SK-N-SH treated with all-trans-retinoic acid at 6 μM for 48 hours (cell line): Measurements from ENCODE around the gene DYRK2.

Source experiments
- ATAC-seq: fragments of 200-7000 bp; cut with Tn5 transposase; 3 replicates; pipeline ENCODE4 v1.9.1; 2020; ENCODE audit warnings: mild to moderate bottlenecking, moderate library complexity
- BACH2 ChIP-seq: fragments of 250-450 bp; sonication (Bioruptor Pico); IDR thresholded peaks from 2 replicates; pipeline ENCODE4 v1.9.0; 2021; ENCODE audit warnings: mild to moderate bottlenecking, borderline replicate concordance
- GLIS3 ChIP-seq: fragments of 250-450 bp; sonication (Bioruptor Pico); IDR thresholded peaks from 2 replicates; pipeline ENCODE4 v1.5.0; 2020; ENCODE audit warnings: mild to moderate bottlenecking, moderate library complexity
- OSR1 ChIP-seq: fragments of 250-450 bp; sonication (Bioruptor Pico); IDR thresholded peaks from 2 replicates; pipeline ENCODE4 v1.8.0; 2022; ENCODE audit warnings: moderate library complexity, mild to moderate bottlenecking, inconsistent platforms
- RARB ChIP-seq: fragments of 250-450 bp; sonication (Bioruptor Pico); IDR thresholded peaks from 2 replicates; pipeline ENCODE4 v1.8.0; 2021; ENCODE audit warnings: mild to moderate bottlenecking, moderate library complexity
- SNAI2 ChIP-seq: fragments of 250-450 bp; sonication (Bioruptor Pico); IDR thresholded peaks from 2 replicates; pipeline ENCODE4 v1.5.0; 2020; ENCODE audit warnings: mild to moderate bottlenecking, moderate library complexity
- TCF4 ChIP-seq: fragments of 250-450 bp; sonication (Bioruptor Pico); IDR thresholded peaks from 2 replicates; pipeline ENCODE4 v1.8.0; 2021; ENCODE audit warnings: mild to moderate bottlenecking, moderate library complexity, borderline replicate concordance
- ZC3H10 ChIP-seq: fragments of 250-450 bp; sonication (Bioruptor Pico); IDR thresholded peaks from 2 replicates; pipeline ENCODE4 v1.5.1; 2021; ENCODE audit warnings: mild to moderate bottlenecking, moderate library complexity
- ZFP3 ChIP-seq: fragments of 250-450 bp; sonication (Bioruptor Pico); IDR thresholded peaks from 2 replicates; pipeline ENCODE4 v1.5.0; 2020; ENCODE audit warnings: mild to moderate bottlenecking, moderate library complexity
- ZFP30 ChIP-seq: fragments of 450-650 bp; formaldehyde crosslinking; IDR thresholded peaks from 2 replicates; pipeline ENCODE4 v1.5.0; 2022; ENCODE audit warnings: mild to moderate bottlenecking, moderate library complexity
- ZNF565 ChIP-seq: fragments of 450-650 bp; formaldehyde crosslinking; conservative IDR thresholded peaks from 2 replicates; pipeline ENCODE4 v1.5.0; 2020; ENCODE audit warnings: low read depth, mild to moderate bottlenecking, moderate library complexity
- ZNF70 ChIP-seq: fragments of 450-650 bp; formaldehyde crosslinking; IDR thresholded peaks from 2 replicates; pipeline ENCODE4 v1.5.0; 2020; ENCODE audit warnings: mild to moderate bottlenecking, moderate library complexity
- ZNF8 ChIP-seq: fragments of 450-650 bp; formaldehyde crosslinking; IDR thresholded peaks from 2 replicates; pipeline ENCODE4 v1.5.0; 2020; ENCODE audit warnings: mild to moderate bottlenecking, moderate library complexity
- TF ChIP-seq, protein P1 (sequence below): fragments of 250-450 bp; sonication (Bioruptor Pico); IDR thresholded peaks from 2 replicates; pipeline ENCODE4 v1.5.0; 2020; ENCODE audit warnings: mild to moderate bottlenecking, moderate library complexity
- TF ChIP-seq, protein P2 (sequence below): fragments of 250-450 bp; sonication (Bioruptor Pico); IDR thresholded peaks from 2 replicates; pipeline ENCODE4 v1.5.1; 2020; ENCODE audit warnings: low read depth, mild to moderate bottlenecking, moderate library complexity
- TF ChIP-seq, protein P3 (sequence below): fragments of 250-450 bp; sonication (Bioruptor Pico); IDR thresholded peaks from 2 replicates; pipeline ENCODE4 v1.5.1; 2021; ENCODE audit warnings: mild to moderate bottlenecking, moderate library complexity

DYRK2 gene

DNA sequence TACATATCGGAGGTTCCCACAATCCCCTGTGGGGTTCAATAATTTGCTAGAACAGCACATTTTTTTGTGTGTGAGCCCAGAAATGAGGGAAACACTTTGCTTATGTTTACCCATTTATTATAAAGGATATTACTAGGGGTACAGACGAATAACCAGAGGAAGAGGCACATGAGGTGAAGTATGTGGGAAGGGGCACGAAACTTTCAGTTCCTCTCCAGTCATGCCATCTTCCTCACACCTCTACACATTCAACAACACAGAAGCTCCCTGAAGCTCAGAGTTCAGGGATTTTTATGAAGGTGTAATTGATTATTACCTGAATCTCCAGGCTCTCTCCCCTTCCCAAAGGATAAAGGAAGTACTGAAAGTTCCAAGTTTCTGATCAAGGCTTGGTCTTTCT, 30.2 kb upstream of the DYRK2 start (continued):
- TF ChIP-seq, protein P1, sequence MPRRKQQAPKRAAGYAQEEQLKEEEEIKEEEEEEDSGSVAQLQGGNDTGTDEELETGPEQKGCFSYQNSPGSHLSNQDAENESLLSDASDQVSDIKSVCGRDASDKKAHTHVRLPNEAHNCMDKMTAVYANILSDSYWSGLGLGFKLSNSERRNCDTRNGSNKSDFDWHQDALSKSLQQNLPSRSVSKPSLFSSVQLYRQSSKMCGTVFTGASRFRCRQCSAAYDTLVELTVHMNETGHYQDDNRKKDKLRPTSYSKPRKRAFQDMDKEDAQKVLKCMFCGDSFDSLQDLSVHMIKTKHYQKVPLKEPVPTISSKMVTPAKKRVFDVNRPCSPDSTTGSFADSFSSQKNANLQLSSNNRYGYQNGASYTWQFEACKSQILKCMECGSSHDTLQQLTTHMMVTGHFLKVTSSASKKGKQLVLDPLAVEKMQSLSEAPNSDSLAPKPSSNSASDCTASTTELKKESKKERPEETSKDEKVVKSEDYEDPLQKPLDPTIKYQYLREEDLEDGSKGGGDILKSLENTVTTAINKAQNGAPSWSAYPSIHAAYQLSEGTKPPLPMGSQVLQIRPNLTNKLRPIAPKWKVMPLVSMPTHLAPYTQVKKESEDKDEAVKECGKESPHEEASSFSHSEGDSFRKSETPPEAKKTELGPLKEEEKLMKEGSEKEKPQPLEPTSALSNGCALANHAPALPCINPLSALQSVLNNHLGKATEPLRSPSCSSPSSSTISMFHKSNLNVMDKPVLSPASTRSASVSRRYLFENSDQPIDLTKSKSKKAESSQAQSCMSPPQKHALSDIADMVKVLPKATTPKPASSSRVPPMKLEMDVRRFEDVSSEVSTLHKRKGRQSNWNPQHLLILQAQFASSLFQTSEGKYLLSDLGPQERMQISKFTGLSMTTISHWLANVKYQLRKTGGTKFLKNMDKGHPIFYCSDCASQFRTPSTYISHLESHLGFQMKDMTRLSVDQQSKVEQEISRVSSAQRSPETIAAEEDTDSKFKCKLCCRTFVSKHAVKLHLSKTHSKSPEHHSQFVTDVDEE (CRISPR knock-in tag), result no peak
- TF ChIP-seq GLIS3, result no peak

DNA sequence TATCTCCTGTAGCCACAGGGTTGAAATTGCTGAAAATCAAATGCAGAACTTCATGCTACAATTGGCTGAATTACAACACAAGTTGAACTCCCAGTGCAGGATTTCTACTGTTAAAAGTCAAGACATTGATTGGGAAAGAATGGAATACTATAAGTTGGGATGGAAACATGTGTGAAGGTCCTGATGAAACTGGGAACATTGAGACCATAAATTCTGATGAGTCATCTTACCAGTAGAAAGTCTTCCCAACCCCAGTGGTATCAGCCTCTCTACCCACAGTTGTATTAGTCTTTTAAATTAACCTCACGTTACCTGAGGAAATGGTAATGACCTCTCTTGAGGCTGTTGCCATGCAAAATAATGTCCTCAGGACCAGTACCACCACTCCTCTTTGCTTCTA, 27.4 kb upstream of the DYRK2 start:
- ATAC-seq, result no peak
- TF ChIP-seq, protein P2, sequence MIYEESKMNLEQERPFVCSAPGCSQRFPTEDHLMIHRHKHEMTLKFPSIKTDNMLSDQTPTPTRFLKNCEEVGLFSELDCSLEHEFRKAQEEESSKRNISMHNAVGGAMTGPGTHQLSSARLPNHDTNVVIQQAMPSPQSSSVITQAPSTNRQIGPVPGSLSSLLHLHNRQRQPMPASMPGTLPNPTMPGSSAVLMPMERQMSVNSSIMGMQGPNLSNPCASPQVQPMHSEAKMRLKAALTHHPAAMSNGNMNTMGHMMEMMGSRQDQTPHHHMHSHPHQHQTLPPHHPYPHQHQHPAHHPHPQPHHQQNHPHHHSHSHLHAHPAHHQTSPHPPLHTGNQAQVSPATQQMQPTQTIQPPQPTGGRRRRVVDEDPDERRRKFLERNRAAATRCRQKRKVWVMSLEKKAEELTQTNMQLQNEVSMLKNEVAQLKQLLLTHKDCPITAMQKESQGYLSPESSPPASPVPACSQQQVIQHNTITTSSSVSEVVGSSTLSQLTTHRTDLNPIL (CRISPR knock-in tag), result no peak
- TF ChIP-seq BACH2 (CRISPR knock-in tag) (no peak), SNAI2 (CRISPR knock-in tag) (no peak), ZNF8 (no peak), GLIS3 (no peak), ZNF565 (CRISPR knock-in tag) (no peak), ZNF70 (no peak)
- TF ChIP-seq, protein P1 (CRISPR knock-in tag), result no peak

DNA sequence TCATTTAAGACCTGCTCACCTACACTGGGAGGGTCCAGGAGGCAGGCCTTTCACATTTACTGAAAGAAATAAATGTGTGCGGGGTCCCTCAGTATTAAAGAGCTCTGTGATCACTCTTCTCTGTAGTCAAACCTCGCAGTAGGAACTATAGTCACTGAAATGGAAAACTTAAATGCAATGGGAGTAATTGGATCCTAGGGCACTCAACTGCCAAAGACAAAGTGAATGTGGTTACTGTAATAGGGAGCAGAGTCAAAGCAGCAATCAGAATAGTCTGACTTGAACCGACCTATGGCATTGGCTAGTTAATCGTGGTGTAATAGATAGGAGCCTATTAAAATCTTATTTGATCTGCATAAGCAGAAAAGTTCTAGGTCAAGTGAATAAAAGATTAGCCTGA, 26.6 kb upstream of the DYRK2 start:
- TF ChIP-seq, protein P2 (CRISPR knock-in tag), result no peak
- TF ChIP-seq GLIS3, result no peak
- TF ChIP-seq ZC3H10 (CRISPR knock-in tag), result no peak
- TF ChIP-seq BACH2 (CRISPR knock-in tag), result no peak
- TF ChIP-seq, protein P3, sequence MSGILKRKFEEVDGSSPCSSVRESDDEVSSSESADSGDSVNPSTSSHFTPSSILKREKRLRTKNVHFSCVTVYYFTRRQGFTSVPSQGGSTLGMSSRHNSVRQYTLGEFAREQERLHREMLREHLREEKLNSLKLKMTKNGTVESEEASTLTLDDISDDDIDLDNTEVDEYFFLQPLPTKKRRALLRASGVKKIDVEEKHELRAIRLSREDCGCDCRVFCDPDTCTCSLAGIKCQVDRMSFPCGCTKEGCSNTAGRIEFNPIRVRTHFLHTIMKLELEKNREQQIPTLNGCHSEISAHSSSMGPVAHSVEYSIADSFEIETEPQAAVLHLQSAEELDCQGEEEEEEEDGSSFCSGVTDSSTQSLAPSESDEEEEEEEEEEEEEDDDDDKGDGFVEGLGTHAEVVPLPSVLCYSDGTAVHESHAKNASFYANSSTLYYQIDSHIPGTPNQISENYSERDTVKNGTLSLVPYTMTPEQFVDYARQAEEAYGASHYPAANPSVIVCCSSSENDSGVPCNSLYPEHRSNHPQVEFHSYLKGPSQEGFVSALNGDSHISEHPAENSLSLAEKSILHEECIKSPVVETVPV (CRISPR knock-in tag), result no peak
- TF ChIP-seq RARB (CRISPR knock-in tag), result no peak
- TF ChIP-seq ZFP30 (CRISPR knock-in tag), result no peak
- no peak for TF ChIP-seq TCF4 (CRISPR knock-in tag)
- no peak for TF ChIP-seq ZNF8
- no peak for TF ChIP-seq ZFP3 (CRISPR knock-in tag)
- TF ChIP-seq OSR1, result no peak
- TF ChIP-seq ZNF70, result no peak
- TF ChIP-seq, protein P1 (CRISPR knock-in tag), result no peak
- ATAC-seq, result no peak
